Lower lobe of right lung (tissue), 2 donors: ENCODE results near the gene TNNT2. TPM values are rescaled to one million over a fixed set of nuclear protein-coding genes. Genes with fewer than 3 reads are reported as not detected.

Experiments used
- ATAC-seq, 2 donors: fragments of 200-7000 bp; cut with Tn5 transposase; one replicate each; pipeline ENCODE4 v1.9.1; 2020 to 2022; ENCODE audit warnings: mild to moderate bottlenecking in 2 of 2, moderate library complexity in 2 of 2
- DNase-seq: peaks from one replicate; pipeline ENCODE4 v3.0.0-alpha.2; 2020
- H3K27ac ChIP-seq: fragments of 200-600 bp; one replicate; pipeline ENCODE4 v1.8.0; 2022
- H3K27me3 ChIP-seq: fragments of 200-600 bp; one replicate; pipeline ENCODE4 v1.8.0; 2022; ENCODE audit warnings: low read depth
- H3K36me3 ChIP-seq: fragments of 200-600 bp; one replicate; pipeline ENCODE4 v1.8.0; 2022; ENCODE audit warnings: mild to moderate bottlenecking
- H3K4me1 ChIP-seq: fragments of 200-600 bp; one replicate; pipeline ENCODE4 v1.8.0; 2022
- H3K4me3 ChIP-seq: fragments of 200-600 bp; one replicate; pipeline ENCODE4 v1.8.0; 2022; ENCODE audit warnings: mild to moderate bottlenecking
- H3K9me3 ChIP-seq: fragments of 200-600 bp; one replicate; pipeline ENCODE4 v1.8.0; 2022
- intact Hi-C: fragments of 100-400 bp; cut with DNase I; formaldehyde crosslinking; loops from one replicate; pipeline ENCODE4 v1.11.0; 2022
- long read RNA-seq: library from polyadenylated mRNA; unstranded; transcript quantifications from one replicate; pipeline ENCODE4 v2.0.0, GENCODE V29; 2021
- total RNA-seq: library from RNA; stranded (reverse); fragmentation: NEBNext Ultra II Directional; extraction: Animal tissue kit (Norgen Biotek cat#: 25700); gene quantifications from one replicate; pipeline ENCODE4 v1.2.1, GENCODE V29; 2021
- TF ChIP-seq, protein P1 (sequence below): fragments of 200-600 bp; IDR thresholded peaks from one replicate; pipeline ENCODE4 v1.8.0; 2022; ENCODE audit warnings: antibody characterized with exemption, mild to moderate bottlenecking
- donor health status: DM: no; HTN: yes; CAD: no; lungs with severe emphysema.

The TNNT2 gene
- 6.4 TPM for total RNA-seq
- long read RNA-seq, partial matches to known transcripts = 3 of 3 reads
- long read RNA-seq, other reads (novel, unspliced or antisense) = 0 of 3 reads

DNA sequence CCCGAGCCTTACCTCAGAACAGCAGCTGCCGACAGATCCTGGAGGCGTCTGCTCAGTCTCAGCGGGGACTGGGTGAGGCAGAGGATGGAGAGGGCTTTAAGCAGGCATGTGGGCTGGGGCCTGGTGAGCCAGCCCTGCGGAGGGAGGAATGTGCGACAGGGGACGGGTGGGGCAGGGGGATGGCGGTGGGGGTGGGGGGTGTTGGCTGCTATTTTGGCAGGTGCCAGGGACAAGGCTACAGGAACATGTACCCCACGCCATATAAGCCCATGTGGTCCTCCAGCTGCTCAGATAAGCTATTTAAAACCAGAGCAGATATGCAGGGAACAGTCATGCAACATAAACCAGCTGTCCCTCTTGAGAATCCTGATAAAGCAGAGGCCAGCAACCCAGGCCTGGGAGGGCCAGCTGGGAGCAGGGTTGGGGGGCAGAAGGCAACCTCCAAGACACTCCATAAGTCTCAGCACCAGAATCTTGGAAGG, at the start of gene TNNT2:
TNNT2 (minus strand) TSS at position 70 of the 482 bp plus-strand sequence. CDS start 4,426 bp downstream, outside the sequence.
- intact Hi-C loops = no loop called here
- H3K27ac ChIP-seq = no peak within 1 kb of the TSS
- TF ChIP-seq, protein P1, sequence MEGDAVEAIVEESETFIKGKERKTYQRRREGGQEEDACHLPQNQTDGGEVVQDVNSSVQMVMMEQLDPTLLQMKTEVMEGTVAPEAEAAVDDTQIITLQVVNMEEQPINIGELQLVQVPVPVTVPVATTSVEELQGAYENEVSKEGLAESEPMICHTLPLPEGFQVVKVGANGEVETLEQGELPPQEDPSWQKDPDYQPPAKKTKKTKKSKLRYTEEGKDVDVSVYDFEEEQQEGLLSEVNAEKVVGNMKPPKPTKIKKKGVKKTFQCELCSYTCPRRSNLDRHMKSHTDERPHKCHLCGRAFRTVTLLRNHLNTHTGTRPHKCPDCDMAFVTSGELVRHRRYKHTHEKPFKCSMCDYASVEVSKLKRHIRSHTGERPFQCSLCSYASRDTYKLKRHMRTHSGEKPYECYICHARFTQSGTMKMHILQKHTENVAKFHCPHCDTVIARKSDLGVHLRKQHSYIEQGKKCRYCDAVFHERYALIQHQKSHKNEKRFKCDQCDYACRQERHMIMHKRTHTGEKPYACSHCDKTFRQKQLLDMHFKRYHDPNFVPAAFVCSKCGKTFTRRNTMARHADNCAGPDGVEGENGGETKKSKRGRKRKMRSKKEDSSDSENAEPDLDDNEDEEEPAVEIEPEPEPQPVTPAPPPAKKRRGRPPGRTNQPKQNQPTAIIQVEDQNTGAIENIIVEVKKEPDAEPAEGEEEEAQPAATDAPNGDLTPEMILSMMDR = no peak
- peaks cover 7% of the 10 kb centered on the region for H3K27me3 ChIP-seq
- no peak within 1 kb of the TSS for H3K4me3 ChIP-seq
- DNase-seq (no peak), ATAC-seq (peak in 1 of 2 donors; percentile 14)
- no peaks in the 10 kb centered on the region for H3K9me3 ChIP-seq
- no peaks in the 10 kb centered on the region for H3K36me3 ChIP-seq
- H3K4me1 ChIP-seq = peaks cover 22% of the 10 kb centered on the region

DNA sequence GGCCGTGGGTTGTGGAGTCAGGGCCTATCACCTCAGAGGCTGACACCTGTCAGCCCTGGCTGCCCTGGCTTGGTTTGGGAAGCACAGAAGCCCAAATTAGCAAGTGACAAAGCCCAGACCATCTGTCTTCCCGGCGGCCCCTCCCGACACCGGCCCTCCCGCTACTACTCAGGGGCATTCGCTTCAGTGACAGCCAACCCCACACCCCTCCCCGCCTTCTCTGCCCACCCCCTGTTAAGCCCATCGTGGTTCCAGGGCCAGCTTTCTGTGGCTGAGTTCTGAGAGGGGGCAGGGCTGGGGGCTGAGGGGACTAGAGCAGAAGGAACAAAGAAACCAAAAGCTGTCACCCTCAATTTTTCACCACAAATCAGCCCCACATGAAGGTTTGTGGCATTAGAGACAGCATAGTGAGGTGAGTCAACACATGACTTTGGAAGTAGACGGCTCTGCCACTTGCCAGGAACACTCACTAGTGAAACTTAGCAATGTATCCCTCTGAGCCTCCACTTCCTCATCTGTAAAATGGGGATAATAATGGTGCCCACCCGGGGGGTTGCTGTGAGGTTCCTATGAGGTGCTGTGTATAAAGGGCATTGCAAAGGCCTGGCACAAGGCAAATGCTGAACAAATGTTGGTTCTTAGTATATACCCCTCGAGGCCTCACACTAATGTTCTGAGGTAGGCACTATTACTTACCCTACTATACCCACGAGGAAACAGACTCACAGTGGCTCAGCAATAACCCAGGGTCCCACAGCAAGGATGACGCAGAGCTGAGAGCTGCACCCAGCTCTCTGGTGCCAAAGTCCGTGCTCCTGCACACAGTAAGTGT, 49.2 kb upstream of the TNNT2 start:
- no peak for DNase-seq
- no peak overlapping the region for H3K27ac ChIP-seq
- TF ChIP-seq, protein P1 = no peak
- intact Hi-C loops = no loop called here
- no peak overlapping the region for H3K4me3 ChIP-seq
- no peaks in the 10 kb centered on the region for H3K4me1 ChIP-seq
- no peaks in the 10 kb centered on the region for H3K27me3 ChIP-seq
- H3K36me3 ChIP-seq = no peaks in the 10 kb centered on the region
- no peaks in the 10 kb centered on the region for H3K9me3 ChIP-seq
- ATAC-seq = no peak

DNA sequence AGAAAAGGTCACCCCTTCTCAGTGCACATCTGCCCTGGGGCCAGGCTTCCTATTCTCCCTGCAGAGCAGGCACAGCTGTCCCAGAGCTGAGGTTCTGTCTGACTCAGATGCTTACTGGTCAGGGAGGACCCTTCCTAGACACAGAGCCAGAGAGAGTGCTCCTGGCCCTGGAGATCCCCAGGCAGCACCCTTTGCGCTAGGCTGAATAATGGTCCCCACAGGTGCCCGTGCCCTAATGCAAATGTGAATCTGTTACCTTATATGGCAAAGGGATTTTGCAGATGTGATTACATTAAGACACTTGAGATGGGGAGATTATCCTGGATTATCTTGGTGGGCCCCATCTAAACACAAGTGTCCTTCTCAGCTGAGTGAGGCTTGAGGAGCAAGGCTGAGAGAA, 46.7 kb upstream of the TNNT2 start:
- Histone ChIP-seq H3K36me3 (no peaks in the 10 kb centered on the region), H3K27ac (no peak overlapping the region), H3K27me3 (no peaks in the 10 kb centered on the region), H3K4me1 (no peaks in the 10 kb centered on the region), H3K9me3 (no peaks in the 10 kb centered on the region), H3K4me3 (no peak overlapping the region)
- intact Hi-C loops = no loop called here
- DNase-seq (no peak), ATAC-seq (no peak)
- TF ChIP-seq, protein P1 = no peak

DNA sequence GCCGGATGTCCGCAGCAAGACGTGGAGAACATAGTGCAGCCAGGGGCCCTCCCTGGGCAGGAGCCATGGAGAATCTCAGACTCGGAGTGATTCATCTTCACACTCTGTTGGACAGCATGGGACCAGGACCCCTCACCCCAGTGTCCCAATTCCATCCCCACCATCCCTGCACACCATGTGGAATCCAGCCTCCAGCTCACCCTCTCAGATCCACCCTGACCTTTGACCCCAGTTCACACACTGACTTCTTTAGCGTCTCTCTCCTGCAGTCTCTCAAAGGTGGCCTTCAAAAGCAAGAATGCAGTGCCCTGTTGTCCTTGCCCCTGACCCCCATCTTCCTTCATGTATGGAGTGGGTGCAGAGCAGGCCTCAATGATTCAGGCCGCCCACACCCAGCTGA, 46.2 kb upstream of the TNNT2 start:
- intact Hi-C loops = no loop called here
- no peak for ATAC-seq
- TF ChIP-seq, protein P1 = no peak

DNA sequence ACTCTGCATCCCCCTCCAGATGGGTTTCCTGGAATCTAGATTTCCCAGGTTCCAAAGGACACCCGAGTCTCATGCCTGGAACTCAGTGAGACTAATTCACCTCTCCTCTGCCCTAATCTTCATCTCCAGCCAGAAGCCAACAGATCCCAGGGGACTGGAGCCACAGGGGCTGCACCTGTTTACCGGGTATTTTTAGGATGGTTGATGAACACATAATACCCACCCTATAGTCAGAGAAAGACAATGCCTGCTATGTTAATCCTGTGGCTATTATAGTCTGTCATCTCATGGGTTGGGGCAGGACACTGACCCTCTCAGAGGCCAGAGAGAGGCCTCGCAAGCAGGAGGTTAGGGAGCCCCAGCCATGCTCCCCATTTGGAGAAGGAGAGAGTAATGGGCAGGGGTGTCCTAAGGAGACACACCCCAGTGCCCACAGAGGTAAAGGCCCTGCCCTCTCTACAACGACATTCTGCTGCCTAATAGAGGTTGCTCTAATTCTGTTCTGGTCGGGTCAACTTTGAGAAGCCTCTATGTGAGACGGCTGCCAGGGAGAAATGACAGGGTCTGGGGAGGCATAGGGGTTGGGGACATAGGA, 45.1 kb upstream of the TNNT2 start:
- Histone ChIP-seq H3K9me3 (no peaks in the 10 kb centered on the region), H3K4me1 (no peaks in the 10 kb centered on the region), H3K27me3 (no peaks in the 10 kb centered on the region), H3K27ac (no peak overlapping the region), H3K4me3 (no peak overlapping the region), H3K36me3 (no peaks in the 10 kb centered on the region)
- intact Hi-C loops = no loop called here
- TF ChIP-seq, protein P1 = no peak
- ATAC-seq (no peak), DNase-seq (no peak)

More for the DNA sequence above, 46.2 kb upstream of the TNNT2 start:
- no peaks in the 10 kb centered on the region for H3K27me3 ChIP-seq
- DNase-seq = no peak
- no peak overlapping the region for H3K27ac ChIP-seq
- no peaks in the 10 kb centered on the region for H3K9me3 ChIP-seq
- H3K36me3 ChIP-seq = no peaks in the 10 kb centered on the region
- no peaks in the 10 kb centered on the region for H3K4me1 ChIP-seq
- no peak overlapping the region for H3K4me3 ChIP-seq
